Embryonic facial prominence (tissue), 1 donor: Measurements from ENCODE around the gene TNRC6B.
"Not testable (repeated sequence)": the region's sequence is repeated elsewhere in the genome, so short reads cannot be mapped to it uniquely, and the experiment has no call there.

Source experiments
- DNase-seq: peaks from one replicate; pipeline ENCODE4 v3.0.0-alpha.2; 2016; ENCODE audit errors: extremely low spot score

Gene TNRC6B

GRCh38 chr22:40177738-40178416, at the start of gene TNRC6B:
TNRC6B (plus strand) TSS chr22:40177925; CDS start chr22:40178136, 211 bp downstream.
- DNase-seq: peak; percentile 100

GRCh38 chr22:40128989-40129388, 48.7 kb upstream of the TNRC6B start:
- no peak for DNase-seq

- DNase-seq: no peak
Measured at GRCh38 chr22:40137132-40137531, 40.6 kb upstream of the TNRC6B start.

DNA sequence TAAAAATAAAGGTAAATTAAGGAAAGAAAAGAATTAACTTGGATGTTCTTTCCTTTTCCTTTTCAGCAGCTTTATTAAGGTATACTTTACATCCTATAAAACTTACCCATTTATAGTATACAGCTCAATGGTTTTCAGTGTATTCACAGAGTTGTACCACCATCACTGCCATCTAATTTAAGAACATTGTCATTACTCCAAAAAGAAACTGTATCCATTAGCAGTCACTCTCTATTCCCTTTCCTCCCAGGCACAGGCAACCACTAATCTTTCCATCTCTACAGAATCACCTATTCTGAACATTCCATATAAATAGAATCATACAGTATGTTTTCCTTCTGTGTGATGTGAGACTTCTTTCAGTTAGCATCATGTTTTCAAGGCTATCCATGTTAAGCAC, 38.9 kb upstream of the TNRC6B start:
- no peak for DNase-seq

- no peak for DNase-seq
Measured at GRCh38 chr22:40147388-40148176, 30.1 kb upstream of the TNRC6B start.

DNA sequence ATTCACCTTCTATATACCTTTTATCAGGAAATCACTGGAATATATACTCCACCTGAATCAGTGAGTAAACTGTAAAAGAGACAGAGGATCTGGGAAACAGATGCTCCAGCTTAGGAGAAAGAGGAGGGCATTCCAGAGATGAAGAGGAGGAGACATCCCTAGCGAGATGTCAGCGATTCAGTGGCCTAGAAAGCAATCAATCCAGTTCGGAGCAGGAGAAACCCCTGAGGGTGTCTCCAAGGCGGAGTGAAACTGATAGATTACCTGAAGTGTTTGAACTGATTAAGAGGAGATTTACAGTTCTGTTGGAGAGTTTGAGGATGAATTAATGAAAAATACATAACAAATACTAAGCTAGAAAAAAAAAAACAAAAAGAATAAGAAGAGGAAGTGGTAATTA, 24.5 kb upstream of the TNRC6B start:
- DNase-seq: no peak

DNA sequence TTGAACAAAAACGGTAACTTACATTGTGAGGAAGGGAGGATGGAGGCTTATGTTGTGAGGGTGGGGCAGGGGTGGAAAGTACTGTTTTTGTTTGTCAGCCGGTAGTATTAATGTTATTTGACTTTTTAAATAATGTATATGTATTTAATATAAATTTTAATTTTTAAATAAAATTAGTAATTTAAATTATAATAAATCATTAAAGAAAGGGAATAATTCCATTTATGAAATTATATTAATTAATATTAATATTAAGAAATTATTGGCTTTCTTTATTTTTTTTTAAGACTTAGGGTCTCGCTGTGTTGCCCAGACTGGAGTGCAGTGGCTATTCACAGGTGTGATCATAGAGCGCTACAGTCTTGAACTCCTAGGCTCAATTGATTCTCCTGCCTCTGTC, 24.0 kb upstream of the TNRC6B start:
- no peak for DNase-seq

DNA sequence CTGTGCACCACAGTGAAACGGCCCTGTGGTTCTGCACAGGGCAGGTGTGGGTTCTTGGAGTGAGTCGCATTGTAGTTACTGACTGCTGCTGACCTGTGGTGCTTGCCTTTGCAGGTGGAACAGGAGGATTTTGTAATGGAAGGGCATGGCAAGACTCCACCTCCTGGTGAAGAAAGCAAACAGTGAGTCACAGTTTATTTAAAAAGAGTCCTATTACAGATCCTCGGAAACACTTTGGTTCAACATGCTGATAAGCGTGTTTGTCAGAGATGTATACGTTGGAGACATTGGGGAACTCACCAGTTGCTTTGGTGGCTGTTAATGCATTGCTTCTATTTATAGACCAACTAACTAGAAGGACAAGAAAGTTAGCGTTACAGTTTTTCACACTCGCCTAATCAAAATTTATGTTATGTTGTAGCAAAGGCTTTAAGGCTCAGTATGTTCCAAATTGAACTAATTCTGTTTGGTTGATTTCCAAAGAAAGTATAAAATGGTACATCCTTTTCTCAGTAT, 21.7 kb upstream of the TNRC6B start:
- no peak for DNase-seq

DNA sequence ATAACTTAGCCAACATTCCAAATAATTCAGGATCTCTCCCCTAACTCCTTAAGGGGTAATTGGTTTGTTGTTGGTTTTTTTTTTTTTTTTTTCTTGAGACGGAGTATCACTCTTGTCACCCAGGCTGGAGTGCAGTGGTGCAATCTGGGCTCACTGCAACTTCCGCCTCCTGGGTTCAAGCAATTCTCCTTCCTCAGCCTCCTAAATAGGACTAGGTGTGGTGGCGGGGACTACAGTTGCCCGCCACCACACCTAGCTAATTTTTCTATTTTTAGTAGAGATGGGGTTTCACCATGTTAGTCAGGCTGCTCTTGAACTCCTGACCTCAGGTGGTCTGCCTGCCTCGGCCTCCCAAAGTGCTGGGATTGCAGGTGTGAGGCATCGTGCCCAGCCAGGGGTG, 21.0 kb upstream of the TNRC6B start:
- not testable (repeated sequence) for DNase-seq

DNA sequence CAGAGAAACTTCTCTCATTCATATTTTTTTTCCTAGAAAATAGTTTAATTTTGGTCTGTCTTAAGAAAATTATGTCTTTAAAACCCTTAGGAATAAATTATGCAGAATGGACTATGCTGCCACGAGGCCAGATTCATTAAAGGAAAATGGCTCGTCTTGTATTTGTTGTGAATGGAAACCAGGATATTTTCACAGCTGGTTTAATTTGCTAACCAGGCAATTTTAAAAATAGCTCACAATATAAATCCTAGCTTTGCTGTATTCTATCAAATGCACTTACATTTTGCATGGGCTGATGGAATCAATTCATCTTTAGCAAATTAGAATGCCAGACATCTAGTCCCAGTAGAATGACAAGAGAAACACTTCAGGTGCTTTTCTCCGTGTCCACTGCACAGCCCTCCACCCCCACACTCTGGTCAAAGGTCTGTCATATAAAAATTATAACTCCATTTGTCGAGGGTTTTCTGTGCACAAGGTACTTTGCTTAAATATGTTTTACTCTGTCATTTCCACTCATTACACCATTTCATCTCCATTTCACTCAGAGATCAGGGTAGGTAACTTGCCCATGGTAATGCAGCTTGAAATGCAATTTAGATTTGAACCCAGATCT, 20.3 kb upstream of the TNRC6B start:
- DNase-seq: no peak

DNA sequence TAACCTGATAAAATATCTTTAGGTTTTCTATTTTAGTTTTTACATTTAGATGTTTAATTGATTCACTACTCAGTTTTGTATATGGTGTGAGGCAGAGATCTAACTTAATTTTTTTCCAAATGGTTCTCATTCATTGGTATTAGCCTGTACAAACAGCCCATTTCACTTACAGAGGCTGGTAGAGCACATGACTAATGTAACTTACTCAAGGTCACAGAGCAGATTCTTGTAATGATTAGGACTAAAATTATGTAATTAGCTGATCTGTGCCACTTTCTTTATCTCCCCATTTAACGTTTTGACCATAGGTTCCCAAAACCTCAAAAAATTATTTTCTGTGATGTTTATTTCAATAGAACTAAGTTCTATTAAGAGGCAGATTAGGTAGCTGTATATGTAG, 16.5 kb upstream of the TNRC6B start:
- DNase-seq: no peak

DNA sequence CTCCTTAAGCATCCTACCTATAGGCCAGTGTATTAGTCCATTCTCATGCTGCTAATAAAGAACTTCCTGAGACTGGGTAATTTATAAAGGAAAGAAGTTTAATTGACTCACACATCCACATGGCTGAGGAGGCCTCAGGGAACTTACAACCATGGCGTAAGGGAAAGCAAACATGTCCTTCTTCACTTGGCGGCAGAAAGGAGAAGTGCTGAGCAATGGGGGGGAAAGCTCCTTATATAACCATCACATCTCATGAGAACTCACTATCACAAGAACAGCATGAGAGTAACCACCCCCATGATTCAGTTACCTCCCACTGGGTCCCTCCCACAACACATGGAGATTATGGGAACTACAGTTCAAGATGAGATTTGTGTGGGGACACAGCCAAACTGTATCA, 12.2 kb upstream of the TNRC6B start:
- not testable (repeated sequence) for DNase-seq

GRCh38 chr22:40175611-40176244, 2.0 kb upstream of the TNRC6B start:
- DNase-seq: peak; percentile 76

DNA sequence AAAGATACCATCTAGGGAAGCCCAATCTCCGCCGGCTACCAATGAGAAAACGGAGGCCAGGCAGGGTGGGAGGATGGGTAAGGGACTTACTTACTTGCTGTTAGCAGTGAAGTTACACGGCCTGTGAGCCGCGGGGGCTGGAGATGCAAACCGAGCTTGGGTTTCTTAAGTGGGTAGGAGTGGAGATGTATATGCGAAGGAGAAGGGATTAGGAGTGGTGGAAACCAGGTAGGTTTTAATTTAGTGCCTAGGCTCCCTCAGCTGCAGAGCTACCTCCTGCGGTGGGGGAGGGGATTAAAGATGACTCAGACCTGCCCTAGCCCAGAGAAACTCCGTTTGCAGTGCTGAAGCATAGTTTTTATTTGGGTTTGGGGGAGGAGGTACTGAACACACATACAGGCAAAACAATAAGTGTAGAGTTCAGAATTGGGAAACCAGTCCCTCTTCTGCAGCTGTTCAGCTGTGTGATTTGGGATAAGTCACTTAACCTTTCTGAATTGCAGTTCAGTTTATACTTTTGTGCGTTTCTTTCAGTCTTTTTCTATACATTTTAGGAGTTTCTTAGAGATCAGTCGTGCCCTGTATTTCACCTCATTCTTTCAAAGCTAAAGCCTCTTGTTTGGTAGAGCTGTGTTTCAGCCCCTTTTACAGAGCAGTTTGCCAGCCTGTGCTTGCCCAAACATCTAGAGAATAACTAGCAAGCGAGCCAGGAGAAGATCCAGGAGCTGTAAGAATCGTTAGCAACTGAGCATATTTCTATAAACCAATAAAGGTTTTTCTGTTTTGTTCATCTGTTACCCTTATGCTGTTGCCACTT, 596 bp upstream of the TNRC6B start:
- DNase-seq: no peak

GRCh38 chr22:40178417-40179409, 988 bp downstream of the TNRC6B start:
- DNase-seq: peak; percentile 76

GRCh38 chr22:40179526-40179925, 1.8 kb downstream of the TNRC6B start:
- no peak for DNase-seq

- DNase-seq: no peak
Measured at GRCh38 chr22:40180403-40180802, 2.7 kb downstream of the TNRC6B start.

GRCh38 chr22:40181323-40181722, 3.6 kb downstream of the TNRC6B start:
- DNase-seq: no peak

- DNase-seq: no peak
Measured at GRCh38 chr22:40182231-40182835, 4.6 kb downstream of the TNRC6B start.
